HG02981 (cell line): Measurements from ENCODE around the gene TRIM24.
"Not testable (repeated sequence)": the region's sequence is repeated elsewhere in the genome, so short reads cannot be mapped to it uniquely, and the experiment has no call there.

Source experiments
- ATAC-seq: cut with Tn5 transposase; IDR thresholded peaks from one replicate; pipeline ENCODE4 v1.9.1; 2021; ENCODE audit warnings: mild to moderate bottlenecking, moderate library complexity; ENCODE audit not compliant: unreplicated experiment

Gene TRIM24

GRCh38 chr7:138525757-138526156, 65.7 kb downstream of the TRIM24 start:
- ATAC-seq: no peak

DNA sequence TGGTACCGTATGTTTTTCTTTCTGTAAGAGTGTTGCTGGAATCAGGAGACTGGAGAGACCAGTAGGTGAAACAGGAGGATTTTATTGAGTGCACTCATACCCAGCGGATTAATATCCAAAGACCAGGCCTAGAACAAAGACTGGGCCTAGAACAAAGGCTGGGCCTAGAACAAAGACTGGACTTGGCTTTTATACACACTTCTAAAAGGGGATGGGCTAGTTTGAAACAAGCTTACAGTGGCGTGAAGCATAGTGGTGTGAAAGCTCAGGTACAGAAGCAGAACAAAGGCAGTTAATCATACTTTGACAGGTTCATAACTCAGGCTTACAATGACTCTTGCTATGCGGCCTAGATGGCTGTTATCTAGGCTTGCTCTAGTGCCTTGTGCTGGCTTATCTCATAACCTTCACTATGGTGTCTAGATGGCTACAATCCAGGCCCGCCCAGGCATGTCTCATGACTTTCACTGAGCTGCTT, 67.7 kb downstream of the TRIM24 start:
- no peak for ATAC-seq

- ATAC-seq: not testable (repeated sequence)
These were observed 76.8 kb downstream of the TRIM24 start for GRCh38 chr7:138536833-138537232.

DNA sequence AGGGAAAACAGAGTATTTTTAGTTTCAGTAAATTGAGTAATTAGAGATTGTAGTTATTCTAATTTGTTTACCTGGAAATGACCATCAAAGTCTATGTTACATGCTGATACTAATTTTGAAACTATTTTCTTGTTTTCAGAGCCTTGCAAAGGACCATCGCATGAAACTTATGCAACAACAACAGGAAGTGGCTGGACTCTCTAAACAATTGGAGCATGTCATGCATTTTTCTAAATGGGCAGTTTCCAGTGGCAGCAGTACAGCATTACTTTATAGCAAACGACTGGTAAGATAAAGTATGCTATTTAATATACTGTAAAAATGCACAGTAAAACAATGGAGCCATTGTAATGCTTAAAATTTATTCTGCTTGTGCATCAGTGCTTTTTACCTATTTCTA, 78.5 kb downstream of the TRIM24 start:
- ATAC-seq: no peak

DNA sequence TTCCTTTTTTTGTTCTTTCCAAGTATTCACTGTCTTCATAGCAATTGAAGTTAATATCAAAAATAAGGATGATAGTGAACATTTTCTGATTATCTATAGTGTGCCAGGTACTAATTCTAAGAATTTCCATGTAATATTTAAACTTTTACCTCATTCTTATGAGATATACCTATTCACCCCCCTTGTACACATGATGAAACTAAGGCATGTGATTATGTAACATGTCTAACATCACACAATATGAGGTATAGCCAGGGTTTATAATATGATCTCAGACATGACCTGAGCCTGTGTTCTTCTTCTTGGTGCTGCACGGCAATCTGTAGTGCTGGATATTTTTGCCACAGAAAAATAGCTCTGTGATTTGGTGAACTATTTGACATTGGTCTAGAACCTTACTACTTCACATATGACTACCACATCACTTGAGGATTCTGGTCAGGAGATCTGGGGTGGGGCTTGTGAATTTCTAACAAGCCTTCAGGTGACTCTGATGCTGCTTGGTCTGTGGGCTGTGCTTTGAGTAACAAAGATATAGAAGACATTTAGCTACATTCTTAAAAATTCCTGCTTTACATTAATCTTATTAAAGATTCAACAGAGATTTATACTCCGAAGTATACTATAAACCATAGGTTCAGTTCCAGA, 79.1 kb downstream of the TRIM24 start:
- no peak for ATAC-seq

GRCh38 chr7:138542183-138542582, 82.1 kb downstream of the TRIM24 start:
- peak; percentile 95 for ATAC-seq

- ATAC-seq: no peak
These were observed 83.7 kb downstream of the TRIM24 start for GRCh38 chr7:138543739-138544138.

- no peak for ATAC-seq
These were observed 85.1 kb downstream of the TRIM24 start for GRCh38 chr7:138545123-138545522.

DNA sequence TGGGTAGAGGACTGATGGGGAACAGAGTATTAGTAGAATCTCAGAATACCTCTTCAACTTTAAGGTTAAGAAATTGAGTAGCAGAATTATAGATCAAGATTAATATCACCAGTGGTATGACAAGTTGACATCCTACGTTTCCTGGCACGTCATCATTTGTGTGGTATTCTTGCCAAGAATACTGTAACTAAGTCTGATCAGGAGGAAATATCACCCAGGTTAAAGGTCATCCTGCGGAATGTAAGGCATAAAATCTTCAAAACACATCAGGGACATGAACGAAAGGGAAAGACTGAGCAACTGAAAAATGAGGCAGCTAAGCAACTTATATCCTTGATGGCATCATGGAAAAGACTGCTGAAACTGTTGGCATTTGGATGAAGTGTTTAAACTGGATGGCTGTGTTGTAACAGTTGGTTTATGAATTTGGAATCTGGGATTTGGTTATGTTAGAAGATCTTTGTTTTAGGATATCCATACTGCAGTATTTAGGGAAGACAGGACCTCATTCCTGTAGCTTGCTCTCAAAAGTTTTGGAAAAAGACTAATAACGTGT, 86.1 kb downstream of the TRIM24 start:
- ATAC-seq: no peak

DNA sequence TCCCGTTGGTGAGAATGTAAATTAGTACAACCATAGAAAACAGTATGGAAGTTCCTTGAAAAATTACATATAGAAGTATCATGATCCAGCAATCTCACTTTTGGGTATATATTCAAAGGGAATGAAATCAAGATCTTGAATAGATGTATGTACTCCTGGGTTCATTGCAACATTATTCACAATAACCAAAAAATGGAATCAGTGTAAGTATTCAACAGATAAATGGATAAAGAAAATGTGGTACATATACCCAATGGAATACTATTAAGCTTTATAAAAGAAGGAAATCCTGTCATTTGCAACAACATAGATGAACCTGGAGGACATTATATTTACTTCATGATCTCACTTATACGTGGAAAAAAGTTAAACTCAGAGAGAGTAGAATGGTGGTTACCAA, 86.8 kb downstream of the TRIM24 start:
- no peak for ATAC-seq

DNA sequence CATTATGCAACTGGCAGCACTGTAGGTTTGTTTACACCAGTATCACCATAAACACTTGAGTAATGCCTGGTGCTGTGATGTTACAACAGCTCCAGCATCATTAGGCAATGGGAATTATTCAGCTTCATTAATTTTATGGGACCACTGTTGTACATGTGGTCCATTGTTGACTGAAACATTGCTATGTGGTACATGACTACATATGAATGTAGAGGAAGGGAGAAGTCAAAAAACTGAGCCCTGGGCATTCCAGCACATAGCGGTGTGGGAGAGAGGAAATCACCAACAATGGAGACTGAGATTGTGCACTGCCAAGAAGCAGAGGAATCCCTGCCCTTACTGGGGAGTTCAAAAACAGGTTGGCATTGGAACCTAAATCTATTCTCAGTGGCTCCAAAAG, 89.0 kb downstream of the TRIM24 start:
- no peak for ATAC-seq

DNA sequence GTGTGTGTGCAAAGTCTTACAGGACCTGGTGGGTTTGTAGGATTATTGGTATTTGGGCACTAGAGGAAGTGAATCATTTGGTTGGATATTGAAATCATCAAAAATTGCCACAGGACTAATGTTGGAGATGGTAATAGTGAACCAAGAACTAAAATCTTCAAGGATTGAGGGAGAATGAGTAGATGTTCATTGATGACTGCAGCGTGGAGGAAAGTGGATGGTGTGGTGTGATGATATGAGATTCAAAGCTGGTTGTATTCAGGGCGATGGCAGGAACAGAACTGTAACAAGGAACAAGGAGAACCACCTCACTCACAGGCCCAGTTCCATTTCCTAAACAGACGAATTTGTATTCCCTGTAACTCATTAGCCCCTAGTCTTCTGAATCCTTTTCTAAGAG, 90.3 kb downstream of the TRIM24 start:
- ATAC-seq: no peak

- no peak for ATAC-seq
These were observed 91.0 kb downstream of the TRIM24 start for GRCh38 chr7:138551102-138551501.

- no peak for ATAC-seq
These were observed 93.7 kb downstream of the TRIM24 start for GRCh38 chr7:138553805-138554204.

DNA sequence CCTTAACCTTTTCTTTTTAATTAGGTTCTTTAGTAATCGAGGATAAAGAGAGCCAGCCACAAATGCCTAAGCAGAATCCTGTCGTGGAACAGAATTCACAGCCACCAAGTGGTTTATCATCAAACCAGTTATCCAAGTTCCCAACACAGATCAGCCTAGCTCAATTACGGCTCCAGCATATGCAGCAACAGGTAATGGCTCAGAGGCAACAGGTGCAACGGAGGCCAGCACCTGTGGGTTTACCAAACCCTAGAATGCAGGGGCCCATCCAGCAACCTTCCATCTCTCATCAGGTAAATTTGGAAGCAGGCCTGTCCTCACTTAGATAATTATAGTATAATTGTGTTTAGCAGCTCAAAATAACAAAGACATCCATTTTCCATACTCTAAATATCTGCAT, 94.6 kb downstream of the TRIM24 start:
- no peak for ATAC-seq

- ATAC-seq: no peak
These were observed 95.6 kb downstream of the TRIM24 start for GRCh38 chr7:138555684-138556083.

- ATAC-seq: no peak
These were observed 96.9 kb downstream of the TRIM24 start for GRCh38 chr7:138556771-138557484.

- ATAC-seq: no peak
These were observed 99.4 kb downstream of the TRIM24 start for GRCh38 chr7:138559448-138559847.

- no peak for ATAC-seq
These were observed 103.7 kb downstream of the TRIM24 start for GRCh38 chr7:138563808-138564207.

DNA sequence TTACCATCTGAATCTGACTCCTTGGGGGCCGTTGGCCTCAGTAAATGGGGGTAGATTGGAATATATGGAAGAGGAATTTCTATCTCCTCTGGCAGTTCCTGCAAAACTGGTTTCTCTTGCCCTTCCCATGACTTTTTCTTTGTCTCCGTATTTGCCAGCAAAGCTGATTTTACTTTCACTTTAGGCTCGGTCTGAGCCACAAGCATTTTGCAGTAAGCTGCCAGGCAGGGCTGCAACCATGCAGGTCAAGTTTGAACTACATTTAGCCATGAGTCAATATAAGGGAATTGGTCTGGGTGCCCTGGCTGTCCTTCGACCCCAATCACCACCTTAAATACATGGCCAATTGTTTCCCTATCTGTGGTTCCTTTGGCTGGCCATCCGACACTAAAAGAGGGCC, 104.3 kb downstream of the TRIM24 start:
- ATAC-seq: no peak

DNA sequence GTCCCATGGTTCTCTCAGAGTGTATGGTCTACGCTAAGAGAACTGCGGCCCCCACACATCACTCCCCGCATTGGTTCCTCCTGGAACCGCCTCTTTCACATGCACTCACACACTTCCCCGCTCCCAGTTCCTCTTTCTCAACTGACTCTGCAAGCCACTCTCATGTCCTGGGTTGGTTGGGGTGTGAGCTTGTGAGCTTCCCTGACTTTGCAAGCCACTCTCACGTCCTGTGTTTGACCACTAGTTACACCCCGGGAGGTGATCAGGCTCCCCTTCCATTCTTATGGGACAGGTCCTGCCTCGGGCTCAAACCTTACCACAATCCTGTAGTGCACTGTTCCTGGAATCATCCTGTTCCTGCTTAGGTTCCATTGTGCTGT, 105.0 kb downstream of the TRIM24 start:
- ATAC-seq: no peak

GRCh38 chr7:138565451-138566114, 105.5 kb downstream of the TRIM24 start:
- ATAC-seq: no peak
